Caco-2 (cell line): ENCODE results near the gene CHIT1. TPM values are rescaled to one million over a fixed set of nuclear protein-coding genes. Genes with fewer than 3 reads are reported as not detected.
"Not testable (repeated sequence)": the region's sequence is repeated elsewhere in the genome, so short reads cannot be mapped to it uniquely, and the experiment has no call there.

Experiments
- BruUV-seq: library from RNA; stranded (reverse); fragments of 400-500 nt; replicated peaks from 2 replicates; lab custom pipeline; 2021; lab: Mats Ljungman, UMichigan
- CTCF ChIA-PET: fragments of 300-600 bp; sonication (Branson Sonifier 250); formaldehyde crosslinking; loops from one replicate; lab custom pipeline; 2022; ENCODE audit warnings: antibody characterized with exemption; lab: Charles Lee
- POLR2A ChIA-PET: fragments of 300-600 bp; sonication (Branson Sonifier 250); formaldehyde crosslinking; loops from one replicate; lab custom pipeline; 2022; ENCODE audit warnings: antibody characterized with exemption; lab: Charles Lee
- DNase-seq, 2 experiments: peaks; one replicate each; pipeline versions ENCODE4 v3.0.0 to v3.0.0-alpha.2; 2020 to 2022
- H3K27me3 ChIP-seq: replicated peaks from 2 replicates; pipeline ENCODE4 v1.6.0; 2011; ENCODE audit warnings: low read length; ENCODE audit not compliant: control insufficient read depth, insufficient read depth
- H3K36me3 ChIP-seq: 2 replicates; pipeline ENCODE4 v1.5.1; 2011; ENCODE audit warnings: low read length; ENCODE audit not compliant: control insufficient read depth, insufficient read depth
- H3K4me1 ChIP-seq: fragments of 250-450 bp; sonication (Bioruptor Pico); 2 replicates; pipeline ENCODE4 v1.5.1; 2020; ENCODE audit warnings: mild to moderate bottlenecking
- H3K4me3 ChIP-seq: 2 replicates; pipeline ENCODE4 v1.5.1; 2011; ENCODE audit warnings: low read depth, mild to moderate bottlenecking, control low read depth, low read length
- H3K9me3 ChIP-seq: fragments of 250-450 bp; sonication (Bioruptor Pico); 2 replicates; pipeline ENCODE4 v1.5.1; 2020; ENCODE audit warnings: mild to moderate bottlenecking, moderate library complexity
- H3K27ac Mint-ChIP-seq: one replicate; pipeline ENCODE4 v1.8.0; 2022; ENCODE audit warnings: mixed read lengths; ENCODE audit not compliant: unreplicated experiment
- H3K27me3 Mint-ChIP-seq: one replicate; pipeline ENCODE4 v1.8.0; 2022; ENCODE audit warnings: mixed read lengths; ENCODE audit not compliant: insufficient read depth, unreplicated experiment
- H3K36me3 Mint-ChIP-seq: one replicate; pipeline ENCODE4 v1.8.0; 2022; ENCODE audit warnings: mild to moderate bottlenecking, mixed read lengths; ENCODE audit not compliant: insufficient read depth, unreplicated experiment
- H3K4me1 Mint-ChIP-seq: one replicate; pipeline ENCODE4 v1.8.0; 2022; ENCODE audit warnings: low read depth, mixed read lengths; ENCODE audit not compliant: unreplicated experiment
- H3K4me3 Mint-ChIP-seq: one replicate; pipeline ENCODE4 v1.8.0; 2022; ENCODE audit warnings: mild to moderate bottlenecking, moderate library complexity, mixed read lengths; ENCODE audit not compliant: unreplicated experiment
- H3K9me3 Mint-ChIP-seq: one replicate; pipeline ENCODE4 v1.8.0; 2022; ENCODE audit warnings: mixed read lengths; ENCODE audit not compliant: unreplicated experiment
- intact Hi-C: fragments of 100-400 bp; cut with micrococcal nuclease; formaldehyde crosslinking; loops from one replicate; pipeline ENCODE4 v1.10.0; 2022; ENCODE audit not compliant: unreplicated experiment
- total RNA-seq: library from RNA; stranded (reverse); gene quantifications from 2 replicates; pipeline ENCODE4 v1.2.3, GENCODE V29; 2022
- TF ChIP-seq, protein P1 (sequence below), 2 experiments: fragments of 200-600 bp in 1 of 2; IDR thresholded peaks; 1 replicate in 1 of 2; 2 replicates in 1 of 2; pipeline versions ENCODE4 v1.5.1 to v1.8.0; 2011 to 2022; ENCODE audit warnings: antibody characterized with exemption in 1 of 2, control low read depth in 1 of 2, inconsistent platforms in 1 of 2, low read depth in 1 of 2, low read length in 1 of 2, mild to moderate bottlenecking in 1 of 2, moderate library complexity in 1 of 2; ENCODE audit not compliant: insufficient read depth in 1 of 2, severe bottlenecking in 1 of 2, unreplicated experiment in 1 of 2

The CHIT1 gene
- total RNA-seq, 1 experiment from 2014 or later = not detected

DNA sequence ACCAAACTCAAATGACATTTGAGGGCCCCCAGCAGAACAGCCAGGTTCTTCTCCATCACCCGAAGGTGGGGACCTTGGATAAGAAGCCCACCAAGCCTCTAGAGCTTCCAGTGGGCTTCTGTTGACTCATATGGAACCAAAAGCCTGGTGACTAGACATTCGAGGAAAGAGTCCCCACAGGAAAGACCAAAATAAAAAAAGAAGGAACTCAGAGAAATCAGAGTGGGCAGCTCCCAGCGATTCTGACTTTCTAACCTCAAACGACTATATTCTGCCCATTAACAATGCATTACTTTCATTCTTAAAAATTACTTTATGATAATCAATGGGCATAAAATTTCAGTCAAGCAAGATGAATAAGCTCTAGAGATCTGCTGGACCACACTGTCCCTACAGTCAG lies 9.6 kb upstream of the CHIT1 start:
- peaks cover 8% of the 10 kb centered on the region for H3K27me3 Mint-ChIP-seq
- no peaks in the 10 kb centered on the region for H3K36me3 Mint-ChIP-seq

DNA sequence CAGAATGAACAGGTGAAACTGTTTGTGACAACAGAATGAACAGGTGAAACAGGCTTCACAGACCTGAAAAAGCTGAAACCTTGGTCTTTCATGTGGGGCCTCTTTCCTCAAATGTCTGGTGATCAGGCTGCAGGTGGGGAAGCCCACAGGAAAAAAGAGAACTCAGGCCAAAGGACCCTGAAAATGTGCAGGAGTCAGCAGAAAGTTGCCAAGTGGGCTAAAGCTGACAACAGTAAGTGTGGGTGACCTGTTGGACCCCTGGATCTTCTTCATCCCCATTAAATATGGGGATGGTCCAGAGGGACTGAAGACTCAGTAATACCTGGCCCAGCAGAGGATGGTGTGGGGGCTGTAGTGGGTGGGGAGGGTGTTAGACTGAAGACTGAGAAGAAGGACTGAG lies 9.1 kb upstream of the CHIT1 start:
- ChIA-PET POLR2A (no interaction called here), CTCF (no interaction called here)
- H3K4me1 Mint-ChIP-seq = no peaks in the 10 kb centered on the region
- peaks cover 42% of the 10 kb centered on the region for H3K9me3 Mint-ChIP-seq
- H3K27me3 Mint-ChIP-seq = peaks cover 10% of the 10 kb centered on the region
- BruUV-seq = no TSS peak
- no peak overlapping the region for H3K27ac Mint-ChIP-seq
- H3K36me3 Mint-ChIP-seq = no peaks in the 10 kb centered on the region
- H3K4me3 Mint-ChIP-seq = no peak overlapping the region
- no peaks in the 10 kb centered on the region for H3K36me3 ChIP-seq
- H3K9me3 ChIP-seq = peaks cover 19% of the 10 kb centered on the region
- no peak overlapping the region for H3K4me3 ChIP-seq
- no peaks in the 10 kb centered on the region for H3K27me3 ChIP-seq
- DNase-seq = no peak
- no peaks in the 10 kb centered on the region for H3K4me1 ChIP-seq
- intact Hi-C loops = no loop called here
- TF ChIP-seq, protein P1, sequence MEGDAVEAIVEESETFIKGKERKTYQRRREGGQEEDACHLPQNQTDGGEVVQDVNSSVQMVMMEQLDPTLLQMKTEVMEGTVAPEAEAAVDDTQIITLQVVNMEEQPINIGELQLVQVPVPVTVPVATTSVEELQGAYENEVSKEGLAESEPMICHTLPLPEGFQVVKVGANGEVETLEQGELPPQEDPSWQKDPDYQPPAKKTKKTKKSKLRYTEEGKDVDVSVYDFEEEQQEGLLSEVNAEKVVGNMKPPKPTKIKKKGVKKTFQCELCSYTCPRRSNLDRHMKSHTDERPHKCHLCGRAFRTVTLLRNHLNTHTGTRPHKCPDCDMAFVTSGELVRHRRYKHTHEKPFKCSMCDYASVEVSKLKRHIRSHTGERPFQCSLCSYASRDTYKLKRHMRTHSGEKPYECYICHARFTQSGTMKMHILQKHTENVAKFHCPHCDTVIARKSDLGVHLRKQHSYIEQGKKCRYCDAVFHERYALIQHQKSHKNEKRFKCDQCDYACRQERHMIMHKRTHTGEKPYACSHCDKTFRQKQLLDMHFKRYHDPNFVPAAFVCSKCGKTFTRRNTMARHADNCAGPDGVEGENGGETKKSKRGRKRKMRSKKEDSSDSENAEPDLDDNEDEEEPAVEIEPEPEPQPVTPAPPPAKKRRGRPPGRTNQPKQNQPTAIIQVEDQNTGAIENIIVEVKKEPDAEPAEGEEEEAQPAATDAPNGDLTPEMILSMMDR (IDR thresholded peaks at IDR 0.05; ENCODE audit: insufficient read depth in 1 of 2, low read depth in 1 of 2, low read length in 1 of 2, severe bottlenecking in 1 of 2, unreplicated experiment in 1 of 2) = no peak

More for the DNA sequence above, 9.6 kb upstream of the CHIT1 start:
- H3K9me3 ChIP-seq = peaks cover 16% of the 10 kb centered on the region
- Mint-ChIP-seq H3K4me1 (no peaks in the 10 kb centered on the region), H3K9me3 (peaks cover 42% of the 10 kb centered on the region), H3K4me3 (no peak overlapping the region), H3K27ac (no peak overlapping the region)
- POLR2A ChIA-PET = no interaction called here
- TF ChIP-seq, protein P1 (IDR thresholded peaks at IDR 0.05; ENCODE audit: insufficient read depth in 1 of 2, low read depth in 1 of 2, low read length in 1 of 2, severe bottlenecking in 1 of 2, unreplicated experiment in 1 of 2) = no peak
- no peaks in the 10 kb centered on the region for H3K27me3 ChIP-seq
- no peaks in the 10 kb centered on the region for H3K4me1 ChIP-seq
- DNase-seq = no peak
- intact Hi-C loops = no loop called here
- BruUV-seq = no TSS peak
- no peaks in the 10 kb centered on the region for H3K36me3 ChIP-seq
- no peak overlapping the region for H3K4me3 ChIP-seq
- CTCF ChIA-PET = no interaction called here

DNA sequence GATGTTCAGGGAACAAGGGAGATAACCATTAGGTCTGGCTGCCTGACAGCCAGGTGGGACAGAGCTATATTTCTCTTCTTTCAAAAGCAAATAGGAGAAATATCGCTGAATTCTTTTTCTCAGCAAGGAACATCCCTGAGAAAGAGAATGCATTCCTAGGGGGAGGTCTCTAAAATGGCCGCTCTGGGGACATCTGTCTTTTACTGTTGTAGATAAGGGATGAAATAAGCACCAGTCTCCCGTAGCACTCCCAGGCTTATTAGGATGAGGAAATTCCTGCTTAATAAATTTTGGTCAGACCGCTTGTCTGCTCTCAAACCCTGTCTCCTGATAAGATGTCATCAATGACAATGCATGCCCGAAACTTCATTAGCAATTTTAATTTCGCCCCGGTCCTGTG lies 5.4 kb upstream of the CHIT1 start:
- H3K4me1 Mint-ChIP-seq, BruUV-seq, H3K27me3 ChIP-seq, CTCF ChIA-PET, H3K4me3 ChIP-seq, POLR2A ChIA-PET, H3K36me3 Mint-ChIP-seq, H3K27me3 Mint-ChIP-seq, H3K36me3 ChIP-seq, H3K4me1 ChIP-seq, intact Hi-C loops, H3K4me3 Mint-ChIP-seq, H3K27ac Mint-ChIP-seq: not testable (repeated sequence)
- DNase-seq = peak in 1 of 2 experiments; percentile 22
- H3K9me3 Mint-ChIP-seq = peaks cover 42% of the 10 kb centered on the region
- peaks cover 19% of the 10 kb centered on the region for H3K9me3 ChIP-seq

DNA sequence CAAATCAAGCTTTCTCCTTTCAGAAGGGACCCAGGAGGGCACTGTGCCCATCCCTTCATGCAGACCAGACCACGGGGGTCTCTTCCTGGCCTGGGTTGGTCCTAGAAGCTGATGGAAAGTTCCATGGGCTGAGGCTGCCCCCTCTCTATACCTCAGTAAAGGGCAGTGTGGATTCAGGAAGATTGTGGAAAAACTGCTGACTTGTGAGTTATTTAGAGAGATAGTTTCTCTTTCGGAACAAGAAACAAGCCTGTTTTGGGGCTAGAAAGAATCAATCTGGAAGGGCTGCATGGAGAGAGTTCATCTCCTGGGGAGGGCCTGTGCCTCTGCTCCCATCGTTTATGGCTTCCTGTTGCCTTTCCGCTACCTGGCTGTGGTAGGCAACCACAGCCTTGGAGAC lies 803 bp downstream of the CHIT1 start:
- Histone ChIP-seq H3K4me1 (no peaks in the 10 kb centered on the region), H3K4me3 (no peak overlapping the region), H3K9me3 (no peaks in the 10 kb centered on the region), H3K27me3 (no peaks in the 10 kb centered on the region), H3K36me3 (no peaks in the 10 kb centered on the region)
- Mint-ChIP-seq H3K9me3 (peaks cover 4% of the 10 kb centered on the region), H3K27me3 (peaks cover 3% of the 10 kb centered on the region), H3K4me1 (no peaks in the 10 kb centered on the region), H3K4me3 (no peak overlapping the region), H3K36me3 (no peaks in the 10 kb centered on the region), H3K27ac (no peak overlapping the region)
- intact Hi-C loops = no loop called here
- POLR2A ChIA-PET = no interaction called here
- BruUV-seq = no TSS peak
- CTCF ChIA-PET = interaction anchor here (1.6 kb wide), 1 partner anchor 189 kb away, joined by 7 read pairs; no protein-coding TSS in a partner anchor
- DNase-seq = no peak
- TF ChIP-seq, protein P1 (IDR thresholded peaks at IDR 0.05; ENCODE audit: insufficient read depth in 1 of 2, low read depth in 1 of 2, low read length in 1 of 2, severe bottlenecking in 1 of 2, unreplicated experiment in 1 of 2) = no peak
